DMS79 (cell line): ENCODE data around the gene FGD6.
"Not testable (repeated sequence)": the region's sequence is repeated elsewhere in the genome, so short reads cannot be mapped to it uniquely, and the experiment has no call there.

Experiments used
- DNase-seq: peaks from one replicate; lab custom pipeline; 2025; lab: John Stamatoyannopoulos, UW

FGD6 gene

GRCh38 chr12:95234187-95234586, 16.9 kb upstream of the FGD6 start:
- not testable (repeated sequence) for DNase-seq

- no peak for DNase-seq
Measured at GRCh38 chr12:95231190-95231589, 13.9 kb upstream of the FGD6 start.

- DNase-seq: no peak
Measured at GRCh38 chr12:95230313-95230712, 13.0 kb upstream of the FGD6 start.

- no peak for DNase-seq
Measured at GRCh38 chr12:95229636-95230035, 12.4 kb upstream of the FGD6 start.

- DNase-seq: no peak
Measured at GRCh38 chr12:95228617-95229016, 11.3 kb upstream of the FGD6 start.

GRCh38 chr12:95227818-95228356, 10.6 kb upstream of the FGD6 start:
- no peak for DNase-seq

GRCh38 chr12:95225645-95226212, 8.5 kb upstream of the FGD6 start:
- DNase-seq: no peak

- peak; percentile 75 for DNase-seq
Measured at GRCh38 chr12:95224202-95225170, 7.2 kb upstream of the FGD6 start.

- no peak for DNase-seq
Measured at GRCh38 chr12:95220726-95221125, 3.5 kb upstream of the FGD6 start.

GRCh38 chr12:95220190-95220589, 2.9 kb upstream of the FGD6 start:
- DNase-seq: no peak

GRCh38 chr12:95218150-95219133, 1.2 kb upstream of the FGD6 start:
- peak; percentile 83 for DNase-seq

- no peak for DNase-seq
Measured at GRCh38 chr12:95216711-95217376, 423 bp downstream of the FGD6 start.

GRCh38 chr12:95215949-95216348, 1.3 kb downstream of the FGD6 start:
- no peak for DNase-seq

- no peak for DNase-seq
Measured at GRCh38 chr12:95214466-95214865, 2.8 kb downstream of the FGD6 start.

- no peak for DNase-seq
Measured at GRCh38 chr12:95213928-95214327, 3.3 kb downstream of the FGD6 start.

- no peak for DNase-seq
Measured at GRCh38 chr12:95213119-95213518, 4.1 kb downstream of the FGD6 start.

- DNase-seq: no peak
Measured at GRCh38 chr12:95212586-95212985, 4.7 kb downstream of the FGD6 start.

GRCh38 chr12:95208678-95209077, 8.6 kb downstream of the FGD6 start:
- DNase-seq: peak; percentile 83

GRCh38 chr12:95207407-95207806, 9.9 kb downstream of the FGD6 start:
- no peak for DNase-seq

GRCh38 chr12:95206916-95207315, 10.4 kb downstream of the FGD6 start:
- DNase-seq: no peak

GRCh38 chr12:95205685-95206084, 11.6 kb downstream of the FGD6 start:
- DNase-seq: no peak
